SU-DHL-6 (cell line): ENCODE results near the gene FADS1.
A peak's percentile ranks its signal among the peaks of the same experiment; 100 is the strongest.

ENCODE experiments used
- H2AFZ ChIP-seq: fragments of 200-600 bp; sonication (generic); 2 replicates; pipeline ENCODE4 v1.6.1; 2014; ENCODE audit warnings: low read depth, mild to moderate bottlenecking, moderate library complexity, mixed read lengths, antibody characterized with exemption, low read length; ENCODE audit not compliant: severe bottlenecking
- H3F3A ChIP-seq: fragments of 200-600 bp; shearing (Covaris generic); 2 replicates; pipeline ENCODE4 v1.6.0; 2016; ENCODE audit warnings: antibody characterized with exemption, mild to moderate bottlenecking; ENCODE audit not compliant: insufficient read depth
- H3K27ac ChIP-seq: fragments of 200-600 bp; sonication (generic); 2 replicates; pipeline ENCODE4 v1.5.1; 2016; ENCODE audit warnings: low read depth, mild to moderate bottlenecking, low read length, moderate library complexity, mixed read lengths
- H3K27me3 ChIP-seq: fragments of 200-600 bp; sonication (generic), shearing (Covaris generic); 2 replicates; pipeline ENCODE4 v1.6.0; 2014; ENCODE audit warnings: mild to moderate bottlenecking, low read length
- H3K36me3 ChIP-seq: fragments of 200-600 bp; sonication (generic); 2 replicates; pipeline ENCODE4 v1.6.1; 2014; ENCODE audit warnings: mild to moderate bottlenecking, low read length, mixed read lengths
- H3K4me2 ChIP-seq: fragments of 300-600, 200-600 bp; shearing (Covaris generic), sonication (generic); 2 replicates; pipeline ENCODE4 v1.6.0; 2014; ENCODE audit warnings: low read length, low read depth, mild to moderate bottlenecking; ENCODE audit not compliant: poor library complexity, severe bottlenecking
- H3K4me3 ChIP-seq: fragments of 200-600 bp; sonication (generic); 2 replicates; pipeline ENCODE4 v1.5.1; 2014; ENCODE audit warnings: antibody characterized with exemption, low read length, mild to moderate bottlenecking, mixed read lengths; ENCODE audit not compliant: insufficient read depth, poor library complexity, severe bottlenecking
- H3K79me2 ChIP-seq: fragments of 200-600 bp; sonication (generic); 2 replicates; pipeline ENCODE4 v1.6.1; 2014; ENCODE audit warnings: mild to moderate bottlenecking, low read length, moderate library complexity; ENCODE audit not compliant: insufficient read depth
- H3K9ac ChIP-seq: fragments of 200-600 bp; sonication (generic); 2 replicates; pipeline ENCODE4 v1.7.0; 2014; ENCODE audit warnings: mild to moderate bottlenecking, low read length
- H3K9me2 ChIP-seq: fragments of 200-600 bp; sonication (generic); replicated peaks from 2 replicates; pipeline ENCODE4 v1.6.1; 2014; ENCODE audit warnings: low read length; ENCODE audit not compliant: insufficient read depth
- H3K9me3 ChIP-seq: fragments of 200-600 bp; sonication (generic); 2 replicates; pipeline ENCODE4 v1.6.1; 2014; ENCODE audit warnings: low read length, mixed read lengths; ENCODE audit not compliant: insufficient read depth
- H4K20me1 ChIP-seq: fragments of 200-600 bp; sonication (generic); 2 replicates; pipeline ENCODE4 v1.6.1; 2014; ENCODE audit warnings: low read depth, mild to moderate bottlenecking, antibody characterized with exemption, low read length, moderate library complexity, mixed read lengths
- EZH2phosphoT487 ChIP-seq: fragments of 200-600 bp; sonication (generic), shearing (Covaris generic); conservative IDR thresholded peaks from 2 replicates; pipeline ENCODE4 v1.6.1; 2018; ENCODE audit warnings: mild to moderate bottlenecking, antibody characterized with exemption, low read length, moderate library complexity, mixed read lengths
- TF ChIP-seq, protein P1 (sequence below): fragments of 200-600 bp; sonication (generic); IDR thresholded peaks from one replicate; pipeline ENCODE4 v1.5.1; 2017; ENCODE audit warnings: antibody characterized with exemption, mild to moderate bottlenecking, low read length, moderate library complexity; ENCODE audit not compliant: insufficient read depth, poor library complexity, severe bottlenecking

Gene FADS1

DNA sequence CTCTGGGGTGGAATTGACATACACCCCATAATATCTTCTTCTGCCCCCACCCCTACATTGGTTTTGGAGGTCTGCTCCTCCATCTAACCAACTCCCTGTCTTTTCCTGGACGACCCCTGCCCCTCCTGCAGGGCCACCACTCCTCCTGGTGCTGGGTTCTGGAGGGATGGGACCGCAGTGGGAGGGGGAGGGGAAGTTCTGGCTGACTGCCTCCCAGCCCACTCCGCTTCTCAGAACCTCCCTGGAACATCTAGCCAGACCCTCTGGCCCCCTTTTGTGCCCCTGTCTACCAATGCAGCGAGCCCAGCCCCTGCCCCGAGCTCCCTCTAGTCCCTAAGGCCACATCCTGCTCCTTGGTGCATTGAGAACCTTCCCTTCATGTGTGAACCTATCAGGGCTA, 63.1 kb downstream of the FADS1 start:
- Histone ChIP-seq H3K4me2 (no peak overlapping the region), H3K27me3 (no peaks in the 10 kb centered on the region), H3K27ac (no peak overlapping the region), H3K9me2 (no peaks in the 10 kb centered on the region), H3K36me3 (no peaks in the 10 kb centered on the region), H3K9ac (no peak overlapping the region), H4K20me1 (no peaks in the 10 kb centered on the region), H2AFZ (no peak overlapping the region), H3K4me3 (no peak overlapping the region), H3K9me3 (no peaks in the 10 kb centered on the region), H3F3A (no peaks in the 10 kb centered on the region), H3K79me2 (no peaks in the 10 kb centered on the region)
- TF ChIP-seq EZH2phosphoT487 = no peak
- TF ChIP-seq, protein P1, sequence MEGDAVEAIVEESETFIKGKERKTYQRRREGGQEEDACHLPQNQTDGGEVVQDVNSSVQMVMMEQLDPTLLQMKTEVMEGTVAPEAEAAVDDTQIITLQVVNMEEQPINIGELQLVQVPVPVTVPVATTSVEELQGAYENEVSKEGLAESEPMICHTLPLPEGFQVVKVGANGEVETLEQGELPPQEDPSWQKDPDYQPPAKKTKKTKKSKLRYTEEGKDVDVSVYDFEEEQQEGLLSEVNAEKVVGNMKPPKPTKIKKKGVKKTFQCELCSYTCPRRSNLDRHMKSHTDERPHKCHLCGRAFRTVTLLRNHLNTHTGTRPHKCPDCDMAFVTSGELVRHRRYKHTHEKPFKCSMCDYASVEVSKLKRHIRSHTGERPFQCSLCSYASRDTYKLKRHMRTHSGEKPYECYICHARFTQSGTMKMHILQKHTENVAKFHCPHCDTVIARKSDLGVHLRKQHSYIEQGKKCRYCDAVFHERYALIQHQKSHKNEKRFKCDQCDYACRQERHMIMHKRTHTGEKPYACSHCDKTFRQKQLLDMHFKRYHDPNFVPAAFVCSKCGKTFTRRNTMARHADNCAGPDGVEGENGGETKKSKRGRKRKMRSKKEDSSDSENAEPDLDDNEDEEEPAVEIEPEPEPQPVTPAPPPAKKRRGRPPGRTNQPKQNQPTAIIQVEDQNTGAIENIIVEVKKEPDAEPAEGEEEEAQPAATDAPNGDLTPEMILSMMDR = no peak

DNA sequence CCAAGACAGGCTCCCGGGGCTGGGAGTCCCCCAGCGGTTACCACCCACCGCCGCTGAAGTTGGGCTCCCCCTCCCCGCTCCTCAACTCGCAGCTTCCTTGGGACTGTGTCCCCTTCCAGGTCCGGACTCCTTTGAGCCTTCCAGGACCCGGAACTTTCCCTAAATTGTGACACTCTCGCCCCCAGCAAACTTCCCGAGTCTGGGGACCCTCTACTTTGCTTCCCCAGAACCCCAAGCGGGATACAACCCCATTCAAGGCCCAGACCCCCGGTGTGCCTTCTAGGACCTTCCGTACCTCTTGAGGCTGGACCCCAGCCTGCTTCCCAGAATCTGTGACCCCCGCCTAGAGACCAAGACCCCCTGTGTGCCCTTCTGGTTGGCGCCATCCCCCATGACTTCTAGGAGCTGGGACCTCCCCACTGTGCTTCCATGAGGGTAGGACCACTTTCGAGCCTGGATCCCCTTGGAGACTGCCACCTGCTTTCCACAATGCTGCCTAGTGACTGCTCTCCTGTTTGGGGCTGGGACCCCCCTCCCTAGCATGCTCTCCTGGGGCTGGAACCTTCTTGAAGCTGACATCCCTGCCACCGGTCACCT, 63.8 kb downstream of the FADS1 start:
- Histone ChIP-seq H3K79me2 (no peaks in the 10 kb centered on the region), H3K9me3 (no peaks in the 10 kb centered on the region), H3K36me3 (no peaks in the 10 kb centered on the region), H3K27me3 (no peaks in the 10 kb centered on the region), H3K9me2 (no peaks in the 10 kb centered on the region), H3K4me3 (peak overlapping the region; percentile 28), H3K4me2 (peak overlapping the region; percentile 40), H2AFZ (no peak overlapping the region), H3K27ac (no peak overlapping the region), H4K20me1 (no peaks in the 10 kb centered on the region), H3K9ac (no peak overlapping the region), H3F3A (no peaks in the 10 kb centered on the region)
- TF ChIP-seq EZH2phosphoT487 = no peak
- TF ChIP-seq, protein P1 = no peak

DNA sequence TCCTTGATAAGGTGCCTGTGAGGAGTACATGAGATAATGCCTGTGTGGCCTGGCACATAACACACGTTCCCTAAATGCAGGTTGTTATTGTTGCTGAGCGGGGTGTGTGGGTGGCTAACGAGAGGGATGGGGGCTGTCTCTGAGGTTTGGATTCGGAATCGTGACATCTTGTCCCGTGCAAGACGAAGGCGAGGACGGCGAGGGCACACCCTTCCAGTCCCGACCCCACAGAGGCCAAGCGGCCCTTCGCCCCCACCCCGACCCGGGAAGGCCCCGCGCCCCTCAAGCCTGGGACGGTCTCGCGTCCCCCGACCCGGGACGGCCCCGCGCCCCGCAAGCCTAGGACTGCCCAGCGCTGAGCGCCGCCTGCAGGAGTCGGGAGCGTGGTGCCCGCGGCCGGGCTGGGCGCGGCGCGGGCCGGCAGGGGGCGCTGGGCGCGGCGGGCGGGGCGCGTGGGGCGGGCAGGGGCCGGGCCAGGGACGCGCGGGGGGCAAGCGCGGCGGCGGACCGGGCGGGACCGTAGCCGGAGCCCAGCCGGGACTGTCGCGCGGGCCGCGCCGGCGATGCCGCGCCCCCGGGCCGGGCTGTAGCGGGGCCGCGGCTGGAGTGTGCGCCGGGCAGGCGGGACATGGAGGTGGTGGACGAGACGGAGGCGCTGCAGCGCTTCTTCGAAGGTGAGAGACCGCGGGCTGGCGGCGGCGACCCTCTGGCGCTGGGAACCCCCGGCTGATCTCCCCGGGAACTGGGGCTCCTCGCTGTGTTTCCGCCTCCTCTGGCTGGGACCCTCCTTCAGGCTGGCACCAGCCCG, 64.5 kb downstream of the FADS1 start, which contains the start of gene MYRF:
MYRF (plus strand) TSS at position 520 of the 808 bp plus-strand sequence; CDS start at position 629, 109 bp downstream.
- no peak within 1 kb of the TSS for H2AFZ ChIP-seq
- H3K27me3 ChIP-seq = no peaks in the 10 kb centered on the region
- no peaks in the 10 kb centered on the region for H3K9me3 ChIP-seq
- H3K9me2 ChIP-seq = no peaks in the 10 kb centered on the region
- no peak within 1 kb of the TSS for H3K27ac ChIP-seq
- no peaks in the 10 kb centered on the region for H4K20me1 ChIP-seq
- H3F3A ChIP-seq = no peaks in the 10 kb centered on the region
- TF ChIP-seq, protein P1 = peak; percentile 46
- no peak for TF ChIP-seq EZH2phosphoT487
- peak within 1 kb of the TSS; percentile 28 for H3K4me3 ChIP-seq
- H3K4me2 ChIP-seq = peak within 1 kb of the TSS; percentile 40
- no peaks in the 10 kb centered on the region for H3K36me3 ChIP-seq
- H3K79me2 ChIP-seq = no peaks in the 10 kb centered on the region
- H3K9ac ChIP-seq = no peak within 1 kb of the TSS
